Measurements from ENCODE around the gene FAM163A.

DNA sequence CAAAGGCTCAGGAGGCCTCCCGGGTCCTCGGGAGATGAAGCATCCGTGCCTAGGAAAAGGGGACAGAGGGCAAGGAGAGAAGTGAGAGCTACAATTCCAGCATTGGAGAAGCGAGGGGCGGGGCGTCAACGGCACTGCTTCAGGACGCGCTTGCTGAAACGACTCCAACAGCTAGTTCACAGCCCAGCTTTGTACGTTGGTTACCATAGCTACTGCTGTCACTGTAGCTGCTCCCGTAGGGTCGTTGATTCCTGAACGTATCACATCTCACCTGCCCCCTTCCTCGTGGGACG, 71.4 kb downstream of the FAM163A start:
- TF ChIP-seq, protein P1, sequence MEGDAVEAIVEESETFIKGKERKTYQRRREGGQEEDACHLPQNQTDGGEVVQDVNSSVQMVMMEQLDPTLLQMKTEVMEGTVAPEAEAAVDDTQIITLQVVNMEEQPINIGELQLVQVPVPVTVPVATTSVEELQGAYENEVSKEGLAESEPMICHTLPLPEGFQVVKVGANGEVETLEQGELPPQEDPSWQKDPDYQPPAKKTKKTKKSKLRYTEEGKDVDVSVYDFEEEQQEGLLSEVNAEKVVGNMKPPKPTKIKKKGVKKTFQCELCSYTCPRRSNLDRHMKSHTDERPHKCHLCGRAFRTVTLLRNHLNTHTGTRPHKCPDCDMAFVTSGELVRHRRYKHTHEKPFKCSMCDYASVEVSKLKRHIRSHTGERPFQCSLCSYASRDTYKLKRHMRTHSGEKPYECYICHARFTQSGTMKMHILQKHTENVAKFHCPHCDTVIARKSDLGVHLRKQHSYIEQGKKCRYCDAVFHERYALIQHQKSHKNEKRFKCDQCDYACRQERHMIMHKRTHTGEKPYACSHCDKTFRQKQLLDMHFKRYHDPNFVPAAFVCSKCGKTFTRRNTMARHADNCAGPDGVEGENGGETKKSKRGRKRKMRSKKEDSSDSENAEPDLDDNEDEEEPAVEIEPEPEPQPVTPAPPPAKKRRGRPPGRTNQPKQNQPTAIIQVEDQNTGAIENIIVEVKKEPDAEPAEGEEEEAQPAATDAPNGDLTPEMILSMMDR (IDR thresholded peaks at IDR 0.05): no peak
- TF ChIP-seq POLR2A (IDR thresholded peaks at IDR 0.05): no peak
- TF ChIP-seq POLR2AphosphoS5 (IDR thresholded peaks at IDR 0.05): no peak
- no peak for TF ChIP-seq EP300 (IDR thresholded peaks at IDR 0.05)
